Peyer's patch (tissue), 4 donors: Measurements from ENCODE around the gene SLC49A3.

Experiments used
- CTCF ChIP-seq, 6 experiments: fragments of 450-650 bp in 4 of 6; fragments of 200-600 bp in 2 of 6; sonication (generic) in 1 of 6; IDR thresholded peaks; one replicate each; pipeline ENCODE4 v1.5.1; 2017 to 2019; ENCODE audit warnings: antibody characterized with exemption in 6 of 6, mild to moderate bottlenecking in 3 of 6, moderate library complexity in 1 of 6
- POLR2A ChIP-seq, 2 donors: fragments of 450-650 bp; IDR thresholded peaks; one replicate each; pipeline ENCODE4 v1.5.1; 2017; ENCODE audit warnings: antibody characterized with exemption in 2 of 2, mild to moderate bottlenecking in 2 of 2, moderate library complexity in 2 of 2

GRCh38 chr4:729336-730315 is 40.7 kb upstream of the SLC49A3 start:
- TF ChIP-seq POLR2A (IDR thresholded peaks at IDR 0.05) (no peak), CTCF (IDR thresholded peaks at IDR 0.05) (no peak)
